ENCODE results near the gene ARSB. TPM values are rescaled to one million over a fixed set of nuclear protein-coding genes. Genes with fewer than 3 reads are reported as not detected.
"Not testable (repeated sequence)": the region's sequence is repeated elsewhere in the genome, so short reads cannot be mapped to it uniquely, and the experiment has no call there.

The ARSB gene
- total and polyA plus RNA-seq, 3 donors from 2014 or later, result 5.3 to 12.9 (median 11.8) TPM

DNA sequence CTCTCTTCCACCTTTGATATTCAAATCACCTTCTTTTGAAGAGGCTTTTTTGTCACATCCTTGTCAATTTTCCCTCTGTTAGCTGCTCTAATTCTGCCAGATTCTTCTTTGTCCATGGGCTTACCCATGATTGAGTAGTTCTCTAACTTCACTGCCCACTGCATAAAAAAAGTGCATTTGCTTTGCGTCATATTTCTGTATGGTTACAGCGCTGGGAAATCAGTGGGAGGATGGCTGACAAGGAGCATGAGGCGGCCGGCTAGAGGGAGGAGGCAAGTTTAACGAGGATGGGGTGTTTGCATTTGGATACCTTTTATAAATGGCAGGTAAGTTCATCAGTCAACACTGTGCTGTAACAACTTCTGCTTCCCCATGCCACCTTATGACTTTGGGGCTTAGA, 220.0 kb downstream of the ARSB start:
- Histone ChIP-seq H3K27me3 (no peaks in the 10 kb centered on the region), H3K4me1 (no peaks in the 10 kb centered on the region), H3K9me3 (no peaks in the 10 kb centered on the region), H3K27ac (no peak overlapping the region), H3K4me3 (no peak overlapping the region), H3K36me3 (ENCODE audit: low read depth, missing control alignments) (no peaks in the 10 kb centered on the region)
- WGBS, 2 donors, result 79 to 83% methylated on average over 5 of the region's 5 CpGs
- intact Hi-C loops (cut with DNase I; ENCODE audit: low total_unique reads), result no loop called here
- no peak for DNase-seq
- TF ChIP-seq POLR2A (IDR thresholded peaks at IDR 0.05), result no peak
- TF ChIP-seq, protein P1, sequence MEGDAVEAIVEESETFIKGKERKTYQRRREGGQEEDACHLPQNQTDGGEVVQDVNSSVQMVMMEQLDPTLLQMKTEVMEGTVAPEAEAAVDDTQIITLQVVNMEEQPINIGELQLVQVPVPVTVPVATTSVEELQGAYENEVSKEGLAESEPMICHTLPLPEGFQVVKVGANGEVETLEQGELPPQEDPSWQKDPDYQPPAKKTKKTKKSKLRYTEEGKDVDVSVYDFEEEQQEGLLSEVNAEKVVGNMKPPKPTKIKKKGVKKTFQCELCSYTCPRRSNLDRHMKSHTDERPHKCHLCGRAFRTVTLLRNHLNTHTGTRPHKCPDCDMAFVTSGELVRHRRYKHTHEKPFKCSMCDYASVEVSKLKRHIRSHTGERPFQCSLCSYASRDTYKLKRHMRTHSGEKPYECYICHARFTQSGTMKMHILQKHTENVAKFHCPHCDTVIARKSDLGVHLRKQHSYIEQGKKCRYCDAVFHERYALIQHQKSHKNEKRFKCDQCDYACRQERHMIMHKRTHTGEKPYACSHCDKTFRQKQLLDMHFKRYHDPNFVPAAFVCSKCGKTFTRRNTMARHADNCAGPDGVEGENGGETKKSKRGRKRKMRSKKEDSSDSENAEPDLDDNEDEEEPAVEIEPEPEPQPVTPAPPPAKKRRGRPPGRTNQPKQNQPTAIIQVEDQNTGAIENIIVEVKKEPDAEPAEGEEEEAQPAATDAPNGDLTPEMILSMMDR (IDR thresholded peaks at IDR 0.05), result no peak

DNA sequence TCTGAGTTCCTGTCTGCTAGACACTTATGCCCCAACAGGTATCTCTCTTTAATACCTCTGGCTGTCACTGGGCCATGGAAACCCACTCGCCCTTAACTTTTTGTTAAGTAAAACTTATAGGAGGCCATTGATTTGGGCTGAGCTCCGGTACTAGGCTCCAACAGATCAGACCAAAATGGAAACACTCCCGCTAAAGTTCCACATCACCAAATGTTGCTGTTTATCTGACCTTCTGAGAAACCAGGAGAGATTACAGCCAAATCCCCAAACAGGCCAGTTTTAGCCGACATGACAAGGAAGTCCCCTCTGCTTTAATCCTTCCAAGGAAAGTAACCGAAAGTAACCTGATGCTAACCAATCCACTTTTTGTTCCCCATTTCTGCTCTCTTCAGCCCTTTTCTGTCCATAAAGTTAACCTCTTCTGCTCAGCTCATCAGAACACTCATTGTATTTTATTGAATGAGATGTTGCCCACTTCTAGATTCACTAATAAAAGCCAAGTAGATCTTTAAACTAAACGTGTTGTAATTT, 221.4 kb downstream of the ARSB start:
- H3K9me3 ChIP-seq, result no peaks in the 10 kb centered on the region
- TF ChIP-seq POLR2A (IDR thresholded peaks at IDR 0.05), result no peak
- TF ChIP-seq, protein P1 (IDR thresholded peaks at IDR 0.05), result no peak
- H3K27me3 ChIP-seq, result no peaks in the 10 kb centered on the region
- H3K4me3 ChIP-seq, result no peak overlapping the region
- H3K36me3 ChIP-seq (ENCODE audit: low read depth, missing control alignments), result no peaks in the 10 kb centered on the region
- DNase-seq, result no peak
- intact Hi-C loops (cut with DNase I; ENCODE audit: low total_unique reads), result no loop called here
- H3K27ac ChIP-seq, result no peak overlapping the region
- no peaks in the 10 kb centered on the region for H3K4me1 ChIP-seq
- whole genome bisulfite sequencing, 2 donors, result 82 to 91% methylated on average over 6 of the region's 6 CpGs

DNA sequence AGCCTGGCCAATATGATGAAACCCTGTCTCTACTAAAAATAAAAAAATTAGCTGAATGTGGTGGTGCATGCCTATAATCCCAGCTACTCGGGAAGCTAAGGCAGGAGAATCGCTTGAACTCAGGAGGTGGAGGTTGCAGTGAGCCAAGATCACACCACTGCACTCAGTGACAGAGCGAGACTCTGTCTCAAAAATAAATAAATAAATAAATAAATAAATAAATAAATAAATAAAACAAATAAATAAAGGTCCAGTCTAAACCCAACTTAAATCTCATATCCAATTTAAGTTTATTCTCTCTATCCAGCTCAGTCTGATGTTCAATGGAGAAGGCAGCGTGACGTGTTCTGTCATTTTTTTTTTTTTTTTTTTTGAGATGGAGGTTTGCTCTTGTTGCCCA, 222.4 kb downstream of the ARSB start:
- intact Hi-C loops (cut with DNase I; ENCODE audit: low total_unique reads); H3K4me3 ChIP-seq; H3K27me3 ChIP-seq; H3K9me3 ChIP-seq; H3K27ac ChIP-seq; H3K36me3 ChIP-seq (ENCODE audit: low read depth, missing control alignments); H3K4me1 ChIP-seq; DNase-seq: not testable (repeated sequence)
- WGBS, 2 donors, result 94 to 95% methylated on average over 5 of the region's 5 CpGs

DNA sequence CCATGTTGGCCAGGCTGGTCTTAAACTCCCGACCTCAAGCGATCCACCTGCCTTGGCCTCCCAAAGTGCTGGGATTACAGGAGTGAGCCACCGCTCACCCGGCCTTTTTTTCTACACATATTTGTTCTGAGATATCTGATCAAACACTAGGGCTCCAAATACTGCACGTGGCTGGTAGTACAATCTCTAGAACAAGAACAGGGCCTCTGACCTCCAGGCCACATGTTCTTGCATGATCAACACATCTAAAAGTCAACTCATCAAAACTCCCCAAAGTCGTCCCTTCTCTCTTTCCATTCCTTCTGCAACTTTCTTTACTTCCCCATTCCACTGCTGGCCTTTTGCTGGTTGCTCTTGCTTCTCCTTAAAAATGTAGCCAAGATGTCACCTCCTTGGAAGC, 223.3 kb downstream of the ARSB start:
- intact Hi-C loops (cut with DNase I; ENCODE audit: low total_unique reads), result no loop called here
- no peaks in the 10 kb centered on the region for H3K36me3 ChIP-seq (ENCODE audit: low read depth, missing control alignments)
- H3K27me3 ChIP-seq, result no peaks in the 10 kb centered on the region
- no peaks in the 10 kb centered on the region for H3K9me3 ChIP-seq
- no peaks in the 10 kb centered on the region for H3K4me1 ChIP-seq
- WGBS, 2 donors, result 86 to 88% methylated on average over 6 of the region's 6 CpGs
- TF ChIP-seq, protein P1 (IDR thresholded peaks at IDR 0.05), result no peak
- TF ChIP-seq POLR2A (IDR thresholded peaks at IDR 0.05), result no peak
- DNase-seq, result no peak
- no peak overlapping the region for H3K27ac ChIP-seq
- no peak overlapping the region for H3K4me3 ChIP-seq

GRCh38 chr5:78760770-78761169, 224.3 kb downstream of the ARSB start:
- H3K36me3 ChIP-seq (ENCODE audit: low read depth, missing control alignments), result no peaks in the 10 kb centered on the region
- no peak for DNase-seq
- no peaks in the 10 kb centered on the region for H3K4me1 ChIP-seq
- no peak for TF ChIP-seq POLR2A (IDR thresholded peaks at IDR 0.05)
- TF ChIP-seq, protein P1 (IDR thresholded peaks at IDR 0.05), result no peak
- intact Hi-C loops (cut with DNase I; ENCODE audit: low total_unique reads), result no loop called here
- H3K27ac ChIP-seq, result no peak overlapping the region
- H3K4me3 ChIP-seq, result no peak overlapping the region
- no peaks in the 10 kb centered on the region for H3K9me3 ChIP-seq
- no peaks in the 10 kb centered on the region for H3K27me3 ChIP-seq
